Activated CD8-positive, alpha-beta T cell treated with anti-CD3 and anti-CD28 coated beads for 36 hours (primary cell): ENCODE measurements around the gene FAU. TPM values are rescaled to one million over a fixed set of nuclear protein-coding genes. Genes with fewer than 3 reads are reported as not detected.

ENCODE experiments used
- ATAC-seq: fragments of 200-7000 bp; cut with Tn5 transposase; one replicate; pipeline ENCODE4 v1.10.0; 2021; ENCODE audit warnings: mild to moderate bottlenecking, moderate library complexity
- CTCF ChIA-PET: fragments of 350-600 bp; sonication (Branson Sonifier 250); formaldehyde crosslinking; loops from one replicate; lab custom pipeline; 2021; ENCODE audit warnings: antibody characterized with exemption; lab: Charles Lee
- POLR2A ChIA-PET: fragments of 350-600 bp; sonication (Branson Sonifier 250); formaldehyde crosslinking; loops from one replicate; lab custom pipeline; 2021; ENCODE audit warnings: antibody characterized with exemption; lab: Charles Lee
- DNase-seq: peaks from one replicate; pipeline ENCODE4 v3.0.0-alpha.2; 2020
- H3K27ac Mint-ChIP-seq: one replicate; pipeline ENCODE4 v1.8.0; 2021; ENCODE audit warnings: mild to moderate bottlenecking, mixed read lengths
- H3K27me3 Mint-ChIP-seq: one replicate; pipeline ENCODE4 v1.8.0; 2021; ENCODE audit warnings: mixed read lengths
- H3K36me3 Mint-ChIP-seq: one replicate; pipeline ENCODE4 v1.8.0; 2021; ENCODE audit warnings: low read depth, mixed read lengths
- H3K4me1 Mint-ChIP-seq: one replicate; pipeline ENCODE4 v1.8.0; 2021; ENCODE audit warnings: low read depth, mixed read lengths
- H3K4me3 Mint-ChIP-seq: one replicate; pipeline ENCODE4 v1.8.0; 2021; ENCODE audit warnings: mild to moderate bottlenecking, moderate library complexity, mixed read lengths
- H3K9me3 Mint-ChIP-seq: one replicate; pipeline ENCODE4 v1.8.0; 2021; ENCODE audit warnings: mixed read lengths
- CTCF ChIP-seq: fragments of 200-600 bp; IDR thresholded peaks from one replicate; pipeline ENCODE4 v1.8.0; 2022; ENCODE audit warnings: antibody characterized with exemption, mild to moderate bottlenecking
- intact Hi-C: fragments of 100-400 bp; cut with micrococcal nuclease; formaldehyde crosslinking; loops from one replicate; pipeline ENCODE4 v1.10.0; 2022
- total RNA-seq, 2 experiments: library from RNA; stranded (reverse); gene quantifications; one replicate each; pipeline ENCODE4 v1.2.3, GENCODE V29; 2021

FAU gene
- total RNA-seq, 2 experiments from 2014 or later: 1,112 to 1,137 TPM

GRCh38 chr11:65166893-65167292 lies 45.0 kb upstream of the FAU start:
- no peak overlapping the region for H3K4me3 Mint-ChIP-seq
- no peak for ATAC-seq

GRCh38 chr11:65165410-65166317 lies 43.7 kb upstream of the FAU start:
- POLR2A ChIA-PET: interaction anchor here (0.7 kb wide), 1 partner anchor 34 kb away, joined by 3 read pairs; no protein-coding TSS in a partner anchor

More at GRCh38 chr11:65166893-65167292, 45.0 kb upstream of the FAU start:
- no peaks in the 10 kb centered on the region for H3K9me3 Mint-ChIP-seq
- no peaks in the 10 kb centered on the region for H3K36me3 Mint-ChIP-seq
- intact Hi-C loops: no loop called here
- no peak overlapping the region for H3K27ac Mint-ChIP-seq
- no peak for TF ChIP-seq CTCF
- no peaks in the 10 kb centered on the region for H3K4me1 Mint-ChIP-seq
- no peak for DNase-seq
- POLR2A ChIA-PET: no interaction called here
- no peaks in the 10 kb centered on the region for H3K27me3 Mint-ChIP-seq
- CTCF ChIA-PET: interaction anchor here (1.1 kb wide), 1 partner anchor 59 kb away, joined by 3 read pairs; no protein-coding TSS in a partner anchor

GRCh38 chr11:65163684-65164083 lies 41.8 kb upstream of the FAU start:
- CTCF ChIA-PET: no interaction called here
- DNase-seq (no peak), ATAC-seq (no peak)
- Mint-ChIP-seq H3K36me3 (no peaks in the 10 kb centered on the region), H3K4me1 (no peaks in the 10 kb centered on the region), H3K27ac (no peak overlapping the region), H3K9me3 (no peaks in the 10 kb centered on the region), H3K4me3 (no peak overlapping the region), H3K27me3 (no peaks in the 10 kb centered on the region)
- intact Hi-C loops: no loop called here
- TF ChIP-seq CTCF: no peak
- POLR2A ChIA-PET: interaction anchor here (0.6 kb wide), 1 partner anchor 104 kb away, joined by 3 read pairs; no protein-coding TSS in a partner anchor

More at GRCh38 chr11:65165410-65166317, 43.7 kb upstream of the FAU start:
- H3K4me1 Mint-ChIP-seq: no peaks in the 10 kb centered on the region
- no peaks in the 10 kb centered on the region for H3K27me3 Mint-ChIP-seq
- no peak overlapping the region for H3K4me3 Mint-ChIP-seq
- no peaks in the 10 kb centered on the region for H3K9me3 Mint-ChIP-seq
- no peak overlapping the region for H3K27ac Mint-ChIP-seq
- CTCF ChIA-PET: no interaction called here
- no peak for ATAC-seq
- intact Hi-C loops: no loop called here
- no peaks in the 10 kb centered on the region for H3K36me3 Mint-ChIP-seq
- no peak for TF ChIP-seq CTCF
- DNase-seq: no peak

DNA sequence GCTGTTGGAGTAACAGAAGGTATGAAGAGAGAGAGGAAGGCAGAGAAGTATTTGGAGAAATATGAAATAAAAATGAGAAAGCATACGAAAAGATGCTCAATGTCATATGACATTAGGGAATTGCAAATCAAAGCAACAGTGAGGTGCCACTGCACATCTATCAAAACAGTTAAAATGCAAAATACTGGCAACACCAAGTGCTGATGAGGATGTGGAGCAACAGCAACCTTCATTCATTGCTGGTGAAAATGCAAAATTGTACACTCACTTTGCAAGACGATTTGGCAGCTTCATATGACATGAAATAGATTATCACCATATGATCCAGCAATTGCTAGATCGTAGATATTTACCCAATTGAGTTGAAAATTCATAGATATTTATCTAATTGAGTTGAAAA lies 38.7 kb upstream of the FAU start:
- DNase-seq (no peak), ATAC-seq (no peak)
- no peaks in the 10 kb centered on the region for H3K4me1 Mint-ChIP-seq

More for the DNA sequence above, 38.7 kb upstream of the FAU start:
- H3K27me3 Mint-ChIP-seq: no peaks in the 10 kb centered on the region
- intact Hi-C loops: no loop called here
- no peak overlapping the region for H3K4me3 Mint-ChIP-seq
- no peak for TF ChIP-seq CTCF
- H3K27ac Mint-ChIP-seq: no peak overlapping the region
- no peaks in the 10 kb centered on the region for H3K36me3 Mint-ChIP-seq
- no peaks in the 10 kb centered on the region for H3K9me3 Mint-ChIP-seq
- ChIA-PET CTCF (interaction anchor here (1.7 kb wide), 1 partner anchor 20 kb away, joined by 5 read pairs; the partner anchor contains the start of gene CAPN1), POLR2A (no interaction called here)
